Measurements from ENCODE around the gene TMEM192. TPM values are rescaled to one million over a fixed set of nuclear protein-coding genes. Genes with fewer than 3 reads are reported as not detected.
"Not testable (repeated sequence)": the region's sequence is repeated elsewhere in the genome, so short reads cannot be mapped to it uniquely, and the experiment has no call there.

TMEM192 gene
- polyA plus RNA-seq, 1 donor (not counting 4 experiments of a cell fraction or from before 2014, with no cell fraction given): 29.9 TPM

DNA sequence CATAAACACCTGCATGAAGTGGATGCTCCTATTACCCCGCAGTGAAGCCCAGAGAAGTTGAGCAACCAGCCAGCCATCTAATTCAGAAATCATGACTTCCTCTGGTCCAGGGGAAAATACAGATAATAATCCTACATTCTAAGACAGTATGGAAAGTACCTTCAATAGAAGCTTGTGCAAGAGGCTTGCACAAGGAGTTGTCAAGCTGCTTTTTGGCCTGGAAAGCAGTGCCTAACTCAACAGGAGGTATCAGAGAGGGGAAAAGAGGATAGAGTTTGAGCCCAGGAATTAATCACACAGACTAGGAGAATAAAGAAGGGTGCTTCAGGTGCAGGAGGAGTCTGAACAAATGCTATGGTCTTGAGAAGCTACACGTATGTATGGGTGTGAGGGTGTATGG is 26.7 kb downstream of the TMEM192 start:
- H3K27me3 ChIP-seq (ENCODE audit: control insufficient read depth, extremely low read depth, insufficient read depth, low read length): no peaks in the 10 kb centered on the region
- H3K36me3 ChIP-seq (ENCODE audit: control insufficient read depth in 2 of 2, extremely low read depth in 1 of 2, insufficient read depth in 2 of 2, low read length in 2 of 2): peaks cover 8 to 14% of the 10 kb centered on the region in 2 experiments
- no peak for DNase-seq (ENCODE audit: low read depth, low spot score)
- H2AFZ ChIP-seq (ENCODE audit: control insufficient read depth, low read length): no peak overlapping the region
- no peaks in the 10 kb centered on the region for H4K20me1 ChIP-seq (ENCODE audit: control insufficient read depth, extremely low read depth, insufficient read depth, low read length)
- TF ChIP-seq, protein P1, sequence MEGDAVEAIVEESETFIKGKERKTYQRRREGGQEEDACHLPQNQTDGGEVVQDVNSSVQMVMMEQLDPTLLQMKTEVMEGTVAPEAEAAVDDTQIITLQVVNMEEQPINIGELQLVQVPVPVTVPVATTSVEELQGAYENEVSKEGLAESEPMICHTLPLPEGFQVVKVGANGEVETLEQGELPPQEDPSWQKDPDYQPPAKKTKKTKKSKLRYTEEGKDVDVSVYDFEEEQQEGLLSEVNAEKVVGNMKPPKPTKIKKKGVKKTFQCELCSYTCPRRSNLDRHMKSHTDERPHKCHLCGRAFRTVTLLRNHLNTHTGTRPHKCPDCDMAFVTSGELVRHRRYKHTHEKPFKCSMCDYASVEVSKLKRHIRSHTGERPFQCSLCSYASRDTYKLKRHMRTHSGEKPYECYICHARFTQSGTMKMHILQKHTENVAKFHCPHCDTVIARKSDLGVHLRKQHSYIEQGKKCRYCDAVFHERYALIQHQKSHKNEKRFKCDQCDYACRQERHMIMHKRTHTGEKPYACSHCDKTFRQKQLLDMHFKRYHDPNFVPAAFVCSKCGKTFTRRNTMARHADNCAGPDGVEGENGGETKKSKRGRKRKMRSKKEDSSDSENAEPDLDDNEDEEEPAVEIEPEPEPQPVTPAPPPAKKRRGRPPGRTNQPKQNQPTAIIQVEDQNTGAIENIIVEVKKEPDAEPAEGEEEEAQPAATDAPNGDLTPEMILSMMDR (optimal IDR thresholded peaks at IDR 0.05 in 1 of 3, IDR thresholded peaks at IDR 0.05 in 1 of 3, conservative IDR thresholded peaks at IDR 0.05 in 1 of 3; ENCODE audit: extremely low read depth in 1 of 3, insufficient read depth in 2 of 3, low read length in 3 of 3): no peak
- no peak overlapping the region for H3K4me2 ChIP-seq (ENCODE audit: control insufficient read depth, extremely low read depth, insufficient read depth, low read depth, low read length)
- no peak overlapping the region for H3K9ac ChIP-seq (ENCODE audit: control insufficient read depth, extremely low read depth, insufficient read depth, low read length)
- H3K27ac ChIP-seq (ENCODE audit: control insufficient read depth, insufficient read depth, low read length): no peak overlapping the region
- no peaks in the 10 kb centered on the region for H3K9me1 ChIP-seq (ENCODE audit: control insufficient read depth, extremely low read depth, insufficient read depth, low read length)
- H3K4me1 ChIP-seq (ENCODE audit: control insufficient read depth, extremely low read depth, insufficient read depth, low read length): no peaks in the 10 kb centered on the region
- H3K9me3 ChIP-seq (ENCODE audit: control insufficient read depth, low read depth, low read length): no peaks in the 10 kb centered on the region
- no peak for FAIRE-seq
- dilution Hi-C loops (cut with MboI; ENCODE audit: extremely low pct_ligation_motif_present, low sequenced_read_pairs): no loop called here
- no peak overlapping the region for H3K4me3 ChIP-seq (ENCODE audit: control insufficient read depth in 2 of 3, extremely low read depth in 1 of 3, insufficient read depth in 2 of 3, low read depth in 1 of 3, low read length in 3 of 3)
- no peaks in the 10 kb centered on the region for H3K79me2 ChIP-seq (ENCODE audit: control insufficient read depth, insufficient read depth, low read length)

DNA sequence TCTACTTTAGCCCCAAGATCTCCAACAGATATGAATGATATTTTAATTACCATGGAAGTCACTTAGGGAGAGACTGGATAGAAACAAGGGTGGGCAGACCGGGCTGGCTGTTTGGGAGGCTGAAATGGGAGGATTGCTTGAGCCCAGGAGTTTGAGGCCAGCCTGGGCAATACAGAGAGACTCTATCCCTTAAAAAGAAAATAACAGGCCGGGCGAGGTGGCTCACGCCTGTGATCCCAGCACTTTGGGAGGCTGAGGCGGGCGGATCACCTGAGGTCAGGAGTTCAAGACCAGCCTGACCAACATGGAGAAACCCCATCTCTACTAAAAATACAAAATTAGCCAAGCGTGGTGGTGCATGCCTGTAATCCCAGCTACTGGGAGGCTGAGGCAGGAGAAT is 27.9 kb downstream of the TMEM192 start:
- FAIRE-seq; H3K4me2 ChIP-seq (ENCODE audit: control insufficient read depth, extremely low read depth, insufficient read depth, low read depth, low read length); H3K4me1 ChIP-seq (ENCODE audit: control insufficient read depth, extremely low read depth, insufficient read depth, low read length); DNase-seq (ENCODE audit: low read depth, low spot score); H3K9ac ChIP-seq (ENCODE audit: control insufficient read depth, extremely low read depth, insufficient read depth, low read length); H3K27ac ChIP-seq (ENCODE audit: control insufficient read depth, insufficient read depth, low read length); H3K9me3 ChIP-seq (ENCODE audit: control insufficient read depth, low read depth, low read length); H3K27me3 ChIP-seq (ENCODE audit: control insufficient read depth, extremely low read depth, insufficient read depth, low read length); dilution Hi-C loops (cut with MboI; ENCODE audit: extremely low pct_ligation_motif_present, low sequenced_read_pairs); H3K9me1 ChIP-seq (ENCODE audit: control insufficient read depth, extremely low read depth, insufficient read depth, low read length); H4K20me1 ChIP-seq (ENCODE audit: control insufficient read depth, extremely low read depth, insufficient read depth, low read length); H3K4me3 ChIP-seq (ENCODE audit: control insufficient read depth in 2 of 3, extremely low read depth in 1 of 3, insufficient read depth in 2 of 3, low read depth in 1 of 3, low read length in 3 of 3); H3K79me2 ChIP-seq (ENCODE audit: control insufficient read depth, insufficient read depth, low read length); H2AFZ ChIP-seq (ENCODE audit: control insufficient read depth, low read length): not testable (repeated sequence)
- H3K36me3 ChIP-seq (ENCODE audit: control insufficient read depth in 2 of 2, extremely low read depth in 1 of 2, insufficient read depth in 2 of 2, low read length in 2 of 2): peaks cover 8 to 14% of the 10 kb centered on the region in 2 experiments

DNA sequence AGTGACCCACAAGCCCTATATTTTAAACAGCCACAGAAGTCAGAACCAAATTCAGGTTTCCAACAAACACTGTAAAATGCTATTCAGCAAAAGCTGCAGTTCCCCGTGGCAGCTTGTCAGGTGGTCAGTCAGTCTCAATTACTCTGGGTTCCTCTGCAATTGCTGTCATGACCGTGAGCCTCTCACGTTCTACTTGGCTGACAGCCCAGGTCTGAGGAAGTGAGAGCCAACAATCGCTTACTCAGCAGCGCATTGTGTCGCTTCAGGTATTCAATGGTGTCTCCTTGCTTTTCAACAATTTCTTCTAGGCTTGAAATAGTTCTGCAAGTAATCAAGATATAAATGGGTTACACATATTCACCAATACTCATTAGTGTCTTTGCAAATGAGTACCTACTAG is 33.2 kb downstream of the TMEM192 start:
- Histone ChIP-seq H3K4me1 (ENCODE audit: control insufficient read depth, extremely low read depth, insufficient read depth, low read length) (no peaks in the 10 kb centered on the region), H3K36me3 (ENCODE audit: control insufficient read depth in 2 of 2, extremely low read depth in 1 of 2, insufficient read depth in 2 of 2, low read length in 2 of 2) (no peaks in the 10 kb centered on the region), H4K20me1 (ENCODE audit: control insufficient read depth, extremely low read depth, insufficient read depth, low read length) (no peaks in the 10 kb centered on the region), H3K9me1 (ENCODE audit: control insufficient read depth, extremely low read depth, insufficient read depth, low read length) (no peaks in the 10 kb centered on the region), H3K27me3 (ENCODE audit: control insufficient read depth, extremely low read depth, insufficient read depth, low read length) (no peaks in the 10 kb centered on the region), H3K4me2 (ENCODE audit: control insufficient read depth, extremely low read depth, insufficient read depth, low read depth, low read length) (no peak overlapping the region), H3K9ac (ENCODE audit: control insufficient read depth, extremely low read depth, insufficient read depth, low read length) (no peak overlapping the region), H3K27ac (ENCODE audit: control insufficient read depth, insufficient read depth, low read length) (no peak overlapping the region), H3K9me3 (ENCODE audit: control insufficient read depth, low read depth, low read length) (no peaks in the 10 kb centered on the region), H3K79me2 (ENCODE audit: control insufficient read depth, insufficient read depth, low read length) (no peaks in the 10 kb centered on the region), H2AFZ (ENCODE audit: control insufficient read depth, low read length) (no peak overlapping the region), H3K4me3 (ENCODE audit: control insufficient read depth in 2 of 3, extremely low read depth in 1 of 3, insufficient read depth in 2 of 3, low read depth in 1 of 3, low read length in 3 of 3) (no peak overlapping the region)
- no peak for TF ChIP-seq EZH2 (IDR thresholded peaks at IDR 0.05; ENCODE audit: low read length)
- TF ChIP-seq, protein P1 (optimal IDR thresholded peaks at IDR 0.05 in 1 of 3, IDR thresholded peaks at IDR 0.05 in 1 of 3, conservative IDR thresholded peaks at IDR 0.05 in 1 of 3; ENCODE audit: extremely low read depth in 1 of 3, insufficient read depth in 2 of 3, low read length in 3 of 3): no peak
- FAIRE-seq: no peak
- dilution Hi-C loops (cut with MboI; ENCODE audit: extremely low pct_ligation_motif_present, low sequenced_read_pairs): no loop called here
- no peak for DNase-seq (ENCODE audit: low read depth, low spot score)

All from keratinocyte (primary cell).